Measurements from ENCODE around the gene LRRK1. TPM values are rescaled to one million over a fixed set of nuclear protein-coding genes. Genes with fewer than 3 reads are reported as not detected.
A peak's percentile ranks its signal among the peaks of the same experiment; 100 is the strongest.

LRRK1 gene
- total RNA-seq, 1 donor from 2014 or later = 6.6 TPM

GRCh38 chr15:100918034-100918689, 995 bp upstream of the LRRK1 start:
- H3K36me3 ChIP-seq (ENCODE audit: control insufficient read depth, insufficient read depth, low read length) = no peaks in the 10 kb centered on the region
- peak; percentile 57 for TF ChIP-seq CTCF (IDR thresholded peaks at IDR 0.05; ENCODE audit: insufficient read depth, low read length, poor library complexity, severe bottlenecking)
- no peak for DNase-seq (ENCODE audit: low read depth)
- H3K4me3 ChIP-seq (ENCODE audit: low read depth, low read length) = peak overlapping the region; percentile 60
- H3K27me3 ChIP-seq (ENCODE audit: control insufficient read depth, insufficient read depth, low read length) = no peaks in the 10 kb centered on the region

- DNase-seq (ENCODE audit: low read depth) = no peak
- H3K36me3 ChIP-seq (ENCODE audit: control insufficient read depth, insufficient read depth, low read length) = no peaks in the 10 kb centered on the region
- peak overlapping the region; percentile 60 for H3K4me3 ChIP-seq (ENCODE audit: low read depth, low read length)
- TF ChIP-seq CTCF (IDR thresholded peaks at IDR 0.05; ENCODE audit: insufficient read depth, low read length, poor library complexity, severe bottlenecking) = no peak
- no peaks in the 10 kb centered on the region for H3K27me3 ChIP-seq (ENCODE audit: control insufficient read depth, insufficient read depth, low read length)
Observed at GRCh38 chr15:100919481-100920405, 586 bp downstream of the LRRK1 start.

GRCh38 chr15:100920516-100921135, 1.5 kb downstream of the LRRK1 start:
- Histone ChIP-seq H3K4me3 (ENCODE audit: low read depth, low read length) (no peak overlapping the region), H3K36me3 (ENCODE audit: control insufficient read depth, insufficient read depth, low read length) (no peaks in the 10 kb centered on the region), H3K27me3 (ENCODE audit: control insufficient read depth, insufficient read depth, low read length) (no peaks in the 10 kb centered on the region)
- DNase-seq (ENCODE audit: low read depth) = no peak
- no peak for TF ChIP-seq CTCF (IDR thresholded peaks at IDR 0.05; ENCODE audit: insufficient read depth, low read length, poor library complexity, severe bottlenecking)

- Histone ChIP-seq H3K4me3 (ENCODE audit: low read depth, low read length) (no peak overlapping the region), H3K36me3 (ENCODE audit: control insufficient read depth, insufficient read depth, low read length) (no peaks in the 10 kb centered on the region), H3K27me3 (ENCODE audit: control insufficient read depth, insufficient read depth, low read length) (no peaks in the 10 kb centered on the region)
- TF ChIP-seq CTCF (IDR thresholded peaks at IDR 0.05; ENCODE audit: insufficient read depth, low read length, poor library complexity, severe bottlenecking) = no peak
- no peak for DNase-seq (ENCODE audit: low read depth)
Observed at GRCh38 chr15:100922192-100923040, 3.3 kb downstream of the LRRK1 start.

GRCh38 chr15:100923076-100923475, 3.9 kb downstream of the LRRK1 start:
- TF ChIP-seq CTCF (IDR thresholded peaks at IDR 0.05; ENCODE audit: insufficient read depth, low read length, poor library complexity, severe bottlenecking) = no peak

More at GRCh38 chr15:100923076-100923475, 3.9 kb downstream of the LRRK1 start:
- Histone ChIP-seq H3K36me3 (ENCODE audit: control insufficient read depth, insufficient read depth, low read length) (no peaks in the 10 kb centered on the region), H3K27me3 (ENCODE audit: control insufficient read depth, insufficient read depth, low read length) (no peaks in the 10 kb centered on the region), H3K4me3 (ENCODE audit: low read depth, low read length) (no peak overlapping the region)
- no peak for DNase-seq (ENCODE audit: low read depth)

Measured in kidney epithelial cell (primary cell).